A549 (cell line): ENCODE results near the gene GNG5. TPM values are rescaled to one million over a fixed set of nuclear protein-coding genes. Genes with fewer than 3 reads are reported as not detected.

Experiments used
- ATAC-seq, 2 experiments: fragments of 200-7000 bp in 1 of 2; fragments of >200 bp in 1 of 2; cut with Nextera tagmentation in 1 of 2; cut with Tn5 transposase in 1 of 2; 3 replicates each; pipeline versions ENCODE4 v1.8.0 to v1.9.1; 2018 to 2020; ENCODE audit warnings: mild to moderate bottlenecking in 1 of 2, moderate library complexity in 1 of 2
- CTCF ChIA-PET: fragments of 300-600 bp; sonication (Branson Sonifier 250); formaldehyde crosslinking; extraction: SDS; loops from one replicate; lab custom pipeline; 2021; ENCODE audit warnings: antibody characterized with exemption, inconsistent platforms; lab: Yijun Ruan, JAX
- POLR2A ChIA-PET: fragments of 350-600 bp; formaldehyde crosslinking; extraction: SDS; loops from one replicate; lab custom pipeline; 2021; ENCODE audit warnings: antibody characterized with exemption, inconsistent platforms; lab: Yijun Ruan, JAX
- DNase-seq, 2 experiments: peaks; one replicate each; pipeline versions ENCODE4 v3.0.0 to v3.0.0-alpha.2; 2011 to 2016; ENCODE audit warnings: low read depth in 1 of 2, low spot score in 1 of 2
- FAIRE-seq: peaks from 2 replicates; lab custom pipeline; 2011; peaks lifted over from hg19 to GRCh38; lab: Jason Lieb, UNC
- H3K27ac ChIP-seq, 2 experiments: fragments of >200 bp; sonication (Bioruptor Twin); formaldehyde crosslinking; 3 replicates each; pipeline ENCODE4 v1.5.1; 2016 to 2017
- H3K4me1 ChIP-seq: fragments of >200 bp; sonication (Bioruptor Twin); formaldehyde crosslinking; 3 replicates; pipeline ENCODE4 v1.6.1; 2016
- H3K4me2 ChIP-seq: fragments of >200 bp; sonication (Bioruptor Twin); formaldehyde crosslinking; 3 replicates; pipeline ENCODE4 v1.6.1; 2016
- H3K4me3 ChIP-seq: fragments of >200 bp; sonication (Bioruptor Twin); formaldehyde crosslinking; 3 replicates; pipeline ENCODE4 v1.5.1; 2016
- H3K9me3 ChIP-seq: fragments of >200 bp; sonication (Bioruptor Twin); formaldehyde crosslinking; 3 replicates; pipeline ENCODE4 v1.6.1; 2016
- ATOH8 ChIP-seq: fragments of 250-450 bp; sonication (Bioruptor Pico); IDR thresholded peaks from 2 replicates; pipeline ENCODE4 v1.5.0; 2020; ENCODE audit warnings: low read depth, mild to moderate bottlenecking, moderate library complexity
- E2F6 ChIP-seq: IDR thresholded peaks from 2 replicates; pipeline ENCODE4 v1.6.1; 2012; ENCODE audit warnings: low read depth, borderline replicate concordance
- EP300 ChIP-seq, 2 experiments: fragments of >200 bp; sonication (Bioruptor Twin); formaldehyde crosslinking; IDR thresholded peaks; 2 replicates in 1 of 2; 3 replicates in 1 of 2; pipeline ENCODE4 v1.6.1; 2016 to 2017
- FOSB ChIP-seq: fragments of 250-450 bp; sonication (Bioruptor Pico); IDR thresholded peaks from 2 replicates; pipeline ENCODE4 v1.5.0; 2020; ENCODE audit warnings: mild to moderate bottlenecking, moderate library complexity
- FOSL2 ChIP-seq, 2 experiments: fragments of 450-650 bp in 1 of 2; fragments of >200 bp in 1 of 2; sonication (Bioruptor Twin) in 1 of 2; formaldehyde crosslinking; IDR thresholded peaks; 2 replicates each; pipeline versions ENCODE4 v1.5.0 to v1.6.1; 2016 to 2020; ENCODE audit warnings: mild to moderate bottlenecking in 1 of 2, moderate library complexity in 1 of 2
- HDAC2 ChIP-seq: fragments of 200-600 bp; sonication (generic); IDR thresholded peaks from 2 replicates; pipeline ENCODE4 v1.6.1; 2016
- HEYL ChIP-seq: fragments of 250-450 bp; sonication (Bioruptor Pico); IDR thresholded peaks from 2 replicates; pipeline ENCODE4 v1.8.0; 2021; ENCODE audit warnings: mild to moderate bottlenecking, moderate library complexity
- HOXA7 ChIP-seq: fragments of 250-450 bp; sonication (Bioruptor Pico); IDR thresholded peaks from 2 replicates; pipeline ENCODE4 v1.5.0; 2020; ENCODE audit warnings: mild to moderate bottlenecking, moderate library complexity
- HOXB13 ChIP-seq: fragments of 250-450 bp; sonication (Bioruptor Pico); IDR thresholded peaks from 2 replicates; pipeline ENCODE4 v1.5.0; 2020; ENCODE audit warnings: low read depth, mild to moderate bottlenecking, moderate library complexity
- HOXB5 ChIP-seq: fragments of 250-450 bp; sonication (Bioruptor Pico); IDR thresholded peaks from 2 replicates; pipeline ENCODE4 v1.5.0; 2020; ENCODE audit warnings: mild to moderate bottlenecking, moderate library complexity
- JUNB ChIP-seq: fragments of >200 bp; sonication (Bioruptor Twin); formaldehyde crosslinking; IDR thresholded peaks from 2 replicates; pipeline ENCODE4 v1.6.1; 2016
- KDM5A ChIP-seq: fragments of 200-600 bp; sonication (generic); IDR thresholded peaks from 2 replicates; pipeline ENCODE4 v1.6.1; 2016; ENCODE audit warnings: antibody characterized with exemption, mild to moderate bottlenecking
- MAFK ChIP-seq: fragments of 450-650 bp; IDR thresholded peaks from 2 replicates; pipeline ENCODE4 v1.6.1; 2014; ENCODE audit not compliant: partially characterized antibody
- MAX ChIP-seq: IDR thresholded peaks from 2 replicates; pipeline ENCODE4 v1.6.1; 2012
- MAZ ChIP-seq: fragments of 150-350 bp; IDR thresholded peaks from 2 replicates; pipeline ENCODE4 v1.6.1; 2014; ENCODE audit warnings: antibody characterized with exemption, low read depth, low read length, borderline replicate concordance
- NFE2L2 ChIP-seq: fragments of 150-350 bp; conservative IDR thresholded peaks from 2 replicates; pipeline ENCODE4 v1.6.1; 2014; ENCODE audit warnings: low read length
- NR3C1 ChIP-seq: fragments of >200 bp; sonication (Bioruptor Twin); formaldehyde crosslinking; IDR thresholded peaks from 3 replicates; pipeline ENCODE4 v1.6.1; 2017
- PBX3 ChIP-seq: IDR thresholded peaks from 2 replicates; pipeline ENCODE4 v1.6.1; 2012
- RAD21 ChIP-seq, 2 experiments: fragments of >200 bp in 1 of 2; sonication (Bioruptor Twin) in 1 of 2; formaldehyde crosslinking in 1 of 2; IDR thresholded peaks in 1 of 2; conservative IDR thresholded peaks in 1 of 2; 2 replicates in 1 of 2; 3 replicates in 1 of 2; pipeline ENCODE4 v1.6.1; 2012 to 2018; ENCODE audit warnings: inconsistent platforms in 1 of 2
- RCOR1 ChIP-seq: fragments of 150-350 bp; IDR thresholded peaks from 2 replicates; pipeline ENCODE4 v1.6.1; 2014; ENCODE audit warnings: antibody characterized with exemption, low read length, low read depth
- SREBF2 ChIP-seq: fragments of 450-650 bp; IDR thresholded peaks from 2 replicates; pipeline ENCODE4 v1.6.1; 2014; ENCODE audit warnings: mild to moderate bottlenecking, moderate library complexity
- USF2 ChIP-seq: fragments of 450-650 bp; IDR thresholded peaks from 2 replicates; pipeline ENCODE4 v1.6.1; 2014; ENCODE audit warnings: antibody characterized with exemption
- ZC3H11A ChIP-seq: fragments of 450-650 bp; IDR thresholded peaks from 2 replicates; pipeline ENCODE4 v1.6.1; 2014; ENCODE audit warnings: antibody characterized with exemption, mild to moderate bottlenecking
- ZFP36 ChIP-seq: fragments of 450-650 bp; IDR thresholded peaks from 2 replicates; pipeline ENCODE4 v1.6.1; 2014; ENCODE audit warnings: borderline replicate concordance; ENCODE audit not compliant: partially characterized antibody
- ZSCAN20 ChIP-seq: fragments of 250-450 bp; sonication (Bioruptor Pico); IDR thresholded peaks from 2 replicates; pipeline ENCODE4 v1.8.0; 2022; ENCODE audit warnings: mild to moderate bottlenecking, moderate library complexity
- WGBS: methylation state at CpG from one replicate; pipeline ENCODE4 v1.1.6; 2017; ENCODE audit errors: missing lambda C conversion rate; 5-methylcytosine and 5-hydroxymethylcytosine counted together
- polyA plus RNA-seq, 4 experiments: library from polyadenylated mRNA; depleted of rRNA in 3 of 4; stranded (reverse); fragments of >200 nt; fragmentation: RNase III in 1 of 4; extraction: RNeasy Plus Mini Kit Qiagen cat#74134 plus additional on column Dnase treatment in 1 of 4; gene quantifications; 2 replicates in 3 of 4; 3 replicates in 1 of 4; pipeline ENCODE4 v1.2.3, GENCODE V29; 2011 to 2017

The GNG5 gene
- polyA plus RNA-seq, 2 of the 4 experiments (the other 2 are of a cell fraction): 59.3 to 135 TPM

GRCh38 chr1:84506002-84506728 is at the start of gene GNG5, which contains the start of gene SPATA1 (continued):
- TF ChIP-seq HOXB13 (CRISPR knock-in tag): no peak
- peak; percentile 33; the same call in 1 of the 2 replicates for TF ChIP-seq E2F6
- no peak for TF ChIP-seq RAD21 (conservative IDR thresholded peaks at IDR 0.05 in 1 of 2, IDR thresholded peaks at IDR 0.05 in 1 of 2)
- no peak for TF ChIP-seq ZSCAN20 (CRISPR knock-in tag)
- TF ChIP-seq SREBF2: no peak
- TF ChIP-seq HDAC2: no peak
- no peak for TF ChIP-seq ZC3H11A
- peak; percentile 32; the same call in 1 of the 2 replicates for TF ChIP-seq JUNB
- TF ChIP-seq KDM5A: no peak

GRCh38 chr1:84550826-84551225 is 44.4 kb upstream of the GNG5 start:
- CTCF ChIA-PET: no interaction called here
- WGBS: 85% methylated on average over 2 of the region's 2 CpGs
- H3K4me1 ChIP-seq: no peaks in the 10 kb centered on the region
- no peak overlapping the region for H3K4me3 ChIP-seq
- no peaks in the 10 kb centered on the region for H3K9me3 ChIP-seq
- H3K27ac ChIP-seq: no peak overlapping the region
- ATAC-seq: no peak
- no peak overlapping the region for H3K4me2 ChIP-seq
- TF ChIP-seq MAZ (no peak), HOXA7 (CRISPR knock-in tag) (no peak), HOXB5 (CRISPR knock-in tag) (no peak), ATOH8 (CRISPR knock-in tag) (no peak), RCOR1 (no peak), MAFK (no peak), EP300 (IDR thresholded peaks at IDR 0.05) (no peak), ZFP36 (no peak), NFE2L2 (no peak), USF2 (no peak), PBX3 (no peak), FOSL2 (IDR thresholded peaks at IDR 0.05) (no peak), FOSL2 (CRISPR knock-in tag; IDR thresholded peaks at IDR 0.05) (no peak), MAX (no peak), NR3C1 (no peak), HDAC2 (no peak), HEYL (CRISPR knock-in tag) (no peak), FOSB (CRISPR knock-in tag) (no peak)
- TF ChIP-seq, all 56 proteins: peak for 0
- DNase-seq (no peak), FAIRE-seq (no peak)
- POLR2A ChIA-PET: no interaction called here
